Neutrophil (primary cell): Measurements from ENCODE around the gene NAV3.
A peak's percentile ranks its signal among the peaks of the same experiment; 100 is the strongest.

ENCODE experiments used
- H3K27ac ChIP-seq: fragments of 200-600 bp; sonication (generic); 2 replicates; pipeline ENCODE4 v1.5.1; 2016; ENCODE audit warnings: mild to moderate bottlenecking, moderate library complexity
- H3K27me3 ChIP-seq: fragments of 200-600 bp; sonication (generic); 2 replicates; pipeline ENCODE4 v1.6.0; 2016; ENCODE audit warnings: mild to moderate bottlenecking
- H3K36me3 ChIP-seq: fragments of 200-600 bp; sonication (generic); 2 replicates; pipeline ENCODE4 v1.5.1; 2017
- H3K4me1 ChIP-seq, 2 experiments: fragments of 200-600 bp in 1 of 2; sonication (generic) in 1 of 2; 1 replicate in 1 of 2; 2 replicates in 1 of 2; pipeline versions ENCODE4 v1.5.1 to v1.6.1; 2013 to 2016; ENCODE audit warnings: low read depth in 1 of 2, low read length in 1 of 2, mild to moderate bottlenecking in 1 of 2, moderate library complexity in 1 of 2; ENCODE audit not compliant: control insufficient read depth in 1 of 2, insufficient read depth in 1 of 2
- H3K4me3 ChIP-seq, 2 experiments: fragments of 200-600 bp in 1 of 2; sonication (generic) in 1 of 2; 1 replicate in 1 of 2; 2 replicates in 1 of 2; pipeline ENCODE4 v1.5.1; 2013 to 2016; ENCODE audit warnings: low read depth in 1 of 2, low read length in 1 of 2, mild to moderate bottlenecking in 1 of 2, moderate library complexity in 1 of 2
- H3K9me3 ChIP-seq: fragments of 200-600 bp; sonication (generic); 2 replicates; pipeline ENCODE4 v1.5.1; 2016
- CTCF ChIP-seq: fragments of 200-600 bp; sonication (generic); IDR thresholded peaks from 2 replicates; pipeline ENCODE4 v1.5.1; 2016; ENCODE audit warnings: antibody characterized with exemption

The NAV3 gene

GRCh38 chr12:78018939-78019338, 188.2 kb downstream of the NAV3 start:
- Histone ChIP-seq H3K4me3 (no peak overlapping the region), H3K4me1 (peaks cover 9 to 17% of the 10 kb centered on the region in 2 experiments), H3K27ac (peak overlapping the region; percentile 72), H3K9me3 (no peaks in the 10 kb centered on the region), H3K36me3 (no peaks in the 10 kb centered on the region), H3K27me3 (no peaks in the 10 kb centered on the region)
- TF ChIP-seq CTCF = no peak

GRCh38 chr12:78028426-78028825, 197.7 kb downstream of the NAV3 start:
- no peak overlapping the region for H3K4me3 ChIP-seq
- H3K36me3 ChIP-seq = no peaks in the 10 kb centered on the region
- H3K4me1 ChIP-seq = peaks cover 13 to 16% of the 10 kb centered on the region in 2 experiments
- no peak overlapping the region for H3K27ac ChIP-seq
- TF ChIP-seq CTCF = no peak
- no peaks in the 10 kb centered on the region for H3K9me3 ChIP-seq
- H3K27me3 ChIP-seq = no peaks in the 10 kb centered on the region

- Histone ChIP-seq H3K9me3 (no peaks in the 10 kb centered on the region), H3K27ac (peak overlapping the region; percentile 86), H3K27me3 (no peaks in the 10 kb centered on the region), H3K4me3 (peak overlapping the region in 1 of 2 experiments; percentile 6), H3K36me3 (no peaks in the 10 kb centered on the region), H3K4me1 (peaks cover 25 to 38% of the 10 kb centered on the region in 2 experiments)
- TF ChIP-seq CTCF = no peak
Measured at GRCh38 chr12:78034025-78034424, 203.3 kb downstream of the NAV3 start.

- H3K27ac ChIP-seq = peak overlapping the region; percentile 9
- TF ChIP-seq CTCF = no peak
- H3K9me3 ChIP-seq = no peaks in the 10 kb centered on the region
- H3K36me3 ChIP-seq = no peaks in the 10 kb centered on the region
- peaks cover 25 to 38% of the 10 kb centered on the region in 2 experiments for H3K4me1 ChIP-seq
- no peaks in the 10 kb centered on the region for H3K27me3 ChIP-seq
- no peak overlapping the region for H3K4me3 ChIP-seq
Measured at GRCh38 chr12:78035901-78036606, 205.4 kb downstream of the NAV3 start.

- Histone ChIP-seq H3K4me3 (no peak overlapping the region), H3K27me3 (no peaks in the 10 kb centered on the region), H3K36me3 (no peaks in the 10 kb centered on the region), H3K4me1 (peaks cover 24 to 38% of the 10 kb centered on the region in 2 experiments), H3K9me3 (no peaks in the 10 kb centered on the region), H3K27ac (no peak overlapping the region)
- TF ChIP-seq CTCF = no peak
Measured at GRCh38 chr12:78036874-78037273, 206.2 kb downstream of the NAV3 start.
